ENCODE measurements around the gene ZBTB34.
A peak's percentile ranks its signal among the peaks of the same experiment; 100 is the strongest.
"Not testable (repeated sequence)": the region's sequence is repeated elsewhere in the genome, so short reads cannot be mapped to it uniquely, and the experiment has no call there.

The ZBTB34 gene, protein sequence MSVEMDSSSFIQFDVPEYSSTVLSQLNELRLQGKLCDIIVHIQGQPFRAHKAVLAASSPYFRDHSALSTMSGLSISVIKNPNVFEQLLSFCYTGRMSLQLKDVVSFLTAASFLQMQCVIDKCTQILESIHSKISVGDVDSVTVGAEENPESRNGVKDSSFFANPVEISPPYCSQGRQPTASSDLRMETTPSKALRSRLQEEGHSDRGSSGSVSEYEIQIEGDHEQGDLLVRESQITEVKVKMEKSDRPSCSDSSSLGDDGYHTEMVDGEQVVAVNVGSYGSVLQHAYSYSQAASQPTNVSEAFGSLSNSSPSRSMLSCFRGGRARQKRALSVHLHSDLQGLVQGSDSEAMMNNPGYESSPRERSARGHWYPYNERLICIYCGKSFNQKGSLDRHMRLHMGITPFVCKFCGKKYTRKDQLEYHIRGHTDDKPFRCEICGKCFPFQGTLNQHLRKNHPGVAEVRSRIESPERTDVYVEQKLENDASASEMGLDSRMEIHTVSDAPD

DNA sequence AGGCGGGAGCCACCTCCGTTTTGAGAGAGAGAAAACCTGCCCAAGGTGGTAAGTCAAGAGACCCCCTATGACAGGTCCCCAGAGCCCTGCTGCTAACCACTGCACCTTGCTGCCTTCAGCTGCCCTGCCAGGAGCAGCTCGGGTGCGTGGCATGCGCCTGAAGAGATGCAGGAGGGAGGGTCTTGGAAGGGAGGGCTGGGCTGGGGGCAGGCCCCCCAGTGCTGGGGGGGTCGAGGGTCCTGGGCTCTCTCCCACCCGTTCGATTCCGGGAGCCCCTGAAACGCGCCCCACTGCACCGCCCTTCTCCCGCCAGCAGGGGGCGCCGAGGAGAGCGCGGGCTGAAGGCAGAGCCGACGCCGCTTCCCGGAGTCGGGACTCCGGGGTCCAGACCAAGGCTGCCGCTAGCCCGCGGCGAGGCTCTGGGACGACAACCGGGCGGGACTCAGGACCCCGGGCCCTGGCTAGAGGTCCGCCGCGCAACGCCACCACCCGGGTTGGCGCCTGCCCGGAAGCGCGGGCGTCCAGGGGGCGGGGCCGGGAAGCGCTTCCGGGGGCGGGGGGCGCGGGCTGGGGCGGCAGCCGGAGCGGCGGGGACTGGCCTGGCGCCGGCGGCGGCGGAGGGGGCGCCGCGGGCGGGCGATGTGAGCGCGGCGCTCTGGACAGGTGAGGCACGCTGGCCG, at the start of gene ZBTB34:
Gene ZBTB34 (plus strand): TSS at position 563 of the 680 bp plus-strand sequence. CDS start 18,761 bp downstream, outside the sequence.
- peak; percentile 87 for DNase-seq (ENCODE audit: low spot score)
- TF ChIP-seq, protein P1, sequence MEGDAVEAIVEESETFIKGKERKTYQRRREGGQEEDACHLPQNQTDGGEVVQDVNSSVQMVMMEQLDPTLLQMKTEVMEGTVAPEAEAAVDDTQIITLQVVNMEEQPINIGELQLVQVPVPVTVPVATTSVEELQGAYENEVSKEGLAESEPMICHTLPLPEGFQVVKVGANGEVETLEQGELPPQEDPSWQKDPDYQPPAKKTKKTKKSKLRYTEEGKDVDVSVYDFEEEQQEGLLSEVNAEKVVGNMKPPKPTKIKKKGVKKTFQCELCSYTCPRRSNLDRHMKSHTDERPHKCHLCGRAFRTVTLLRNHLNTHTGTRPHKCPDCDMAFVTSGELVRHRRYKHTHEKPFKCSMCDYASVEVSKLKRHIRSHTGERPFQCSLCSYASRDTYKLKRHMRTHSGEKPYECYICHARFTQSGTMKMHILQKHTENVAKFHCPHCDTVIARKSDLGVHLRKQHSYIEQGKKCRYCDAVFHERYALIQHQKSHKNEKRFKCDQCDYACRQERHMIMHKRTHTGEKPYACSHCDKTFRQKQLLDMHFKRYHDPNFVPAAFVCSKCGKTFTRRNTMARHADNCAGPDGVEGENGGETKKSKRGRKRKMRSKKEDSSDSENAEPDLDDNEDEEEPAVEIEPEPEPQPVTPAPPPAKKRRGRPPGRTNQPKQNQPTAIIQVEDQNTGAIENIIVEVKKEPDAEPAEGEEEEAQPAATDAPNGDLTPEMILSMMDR (IDR thresholded peaks at IDR 0.05; ENCODE audit: extremely low read depth, insufficient read depth, missing control alignments) = peak; percentile 98
- in situ Hi-C loops (cut with MboI; ENCODE audit: low pct_unique_long_range_greater_than_20kb, low sequenced_read_pairs, unreplicated experiment) = no loop called here

DNA sequence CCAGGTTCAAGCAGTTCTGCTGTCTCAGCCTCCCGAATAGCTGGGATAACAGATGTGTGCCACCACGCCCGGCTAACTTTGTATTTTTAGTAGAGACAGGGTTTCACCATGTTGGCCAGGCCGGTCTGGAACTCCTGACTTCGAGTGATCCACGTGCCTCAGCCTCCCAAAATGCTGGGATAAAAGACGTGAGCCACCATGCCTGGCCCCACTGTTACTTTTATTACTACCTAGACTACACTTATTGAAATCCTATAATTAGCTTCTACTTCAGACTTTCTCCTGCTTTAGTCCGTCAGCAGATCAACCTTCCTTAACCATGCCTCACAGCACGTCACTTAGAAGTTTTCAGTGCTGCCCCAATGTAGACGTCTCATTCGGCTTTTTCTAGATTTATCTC, 47.4 kb upstream of the ZBTB34 start:
- TF ChIP-seq, protein P1 (IDR thresholded peaks at IDR 0.05; ENCODE audit: extremely low read depth, insufficient read depth, missing control alignments) = no peak
- DNase-seq (ENCODE audit: low spot score) = no peak
- in situ Hi-C loops (cut with MboI; ENCODE audit: low pct_unique_long_range_greater_than_20kb, low sequenced_read_pairs, unreplicated experiment) = no loop called here

DNA sequence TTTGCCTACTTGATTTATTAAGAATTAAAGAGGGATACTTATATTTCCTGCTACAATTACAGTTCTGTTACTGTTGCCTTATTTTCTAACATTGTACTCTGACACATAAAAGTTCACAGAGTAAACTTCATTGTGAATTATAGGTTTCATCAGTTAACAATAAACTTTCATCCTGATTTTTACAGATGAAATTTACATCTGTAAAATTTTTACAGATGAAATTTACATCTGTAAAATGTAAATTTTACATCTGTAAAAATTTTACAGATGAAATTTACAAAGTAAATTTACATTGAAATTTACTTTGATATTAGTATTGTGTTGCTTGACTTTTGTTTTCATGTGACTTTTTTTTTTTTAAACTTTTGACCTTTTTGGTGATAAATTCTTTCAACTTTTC, 46.3 kb upstream of the ZBTB34 start:
- in situ Hi-C loops (cut with MboI; ENCODE audit: low pct_unique_long_range_greater_than_20kb, low sequenced_read_pairs, unreplicated experiment) = no loop called here
- TF ChIP-seq, protein P1 (IDR thresholded peaks at IDR 0.05; ENCODE audit: extremely low read depth, insufficient read depth, missing control alignments) = no peak
- no peak for DNase-seq (ENCODE audit: low spot score)

DNA sequence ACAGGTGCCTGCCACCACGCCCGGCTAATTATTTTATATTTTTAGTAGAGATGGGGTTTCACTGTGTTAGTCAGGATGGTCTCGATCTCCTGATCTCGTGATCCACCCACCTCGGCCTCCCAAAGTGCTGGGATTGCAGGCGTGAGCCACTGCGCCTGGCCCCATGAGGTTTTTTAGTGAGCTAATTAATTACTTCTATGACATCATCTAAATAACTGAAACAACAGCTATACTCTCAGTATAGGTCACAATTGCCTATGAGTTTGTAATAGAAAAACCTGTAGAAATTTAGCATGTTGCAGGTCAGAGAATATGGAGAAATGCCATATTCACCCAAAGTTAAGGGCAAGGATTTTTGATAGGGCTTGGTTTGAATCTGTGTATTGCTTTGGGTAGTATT, 42.8 kb upstream of the ZBTB34 start:
- in situ Hi-C loops (cut with MboI; ENCODE audit: low pct_unique_long_range_greater_than_20kb, low sequenced_read_pairs, unreplicated experiment); DNase-seq (ENCODE audit: low spot score): not testable (repeated sequence)

DNA sequence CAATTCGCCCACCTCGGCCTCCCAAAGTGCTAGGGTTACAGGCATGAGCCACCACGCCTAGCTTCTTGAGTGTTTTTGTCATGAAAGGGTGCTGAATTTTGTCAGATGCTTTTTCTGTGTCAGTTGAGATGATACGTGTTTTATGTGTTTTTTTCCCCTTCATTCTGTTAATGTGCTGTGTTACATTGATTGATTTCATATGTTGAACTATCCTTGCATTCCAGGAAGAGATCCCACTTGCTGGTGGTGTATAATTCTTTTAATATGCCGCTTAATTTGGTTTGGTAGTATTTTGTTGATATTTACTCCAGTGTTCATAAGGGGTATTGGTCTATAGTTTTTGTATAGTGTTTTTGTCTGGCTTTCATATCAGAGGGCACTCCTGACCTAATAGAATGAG, 42.0 kb upstream of the ZBTB34 start:
- DNase-seq (ENCODE audit: low spot score) = no peak
- in situ Hi-C loops (cut with MboI; ENCODE audit: low pct_unique_long_range_greater_than_20kb, low sequenced_read_pairs, unreplicated experiment) = no loop called here
- TF ChIP-seq, protein P1 (IDR thresholded peaks at IDR 0.05; ENCODE audit: extremely low read depth, insufficient read depth, missing control alignments) = no peak

DNA sequence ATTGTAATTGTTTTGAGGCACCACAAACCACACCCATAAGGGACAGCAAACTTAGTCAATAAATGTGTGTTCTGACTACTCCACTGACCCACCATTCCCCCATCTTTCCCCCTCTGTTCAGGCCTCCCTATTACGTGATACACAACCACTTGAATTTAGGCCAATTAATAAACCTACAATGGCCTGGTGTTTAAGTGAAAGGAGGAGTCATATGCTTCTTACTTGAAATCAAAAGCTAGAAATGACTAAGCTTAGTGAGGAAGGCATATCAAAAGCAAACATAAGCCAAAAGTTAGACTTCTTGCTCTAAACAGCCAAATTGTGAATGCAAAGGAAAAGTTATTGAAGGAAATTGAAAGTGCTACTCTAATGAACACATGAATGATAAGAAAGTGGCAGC, 41.0 kb upstream of the ZBTB34 start:
- TF ChIP-seq, protein P1 (IDR thresholded peaks at IDR 0.05; ENCODE audit: extremely low read depth, insufficient read depth, missing control alignments) = no peak
- in situ Hi-C loops (cut with MboI; ENCODE audit: low pct_unique_long_range_greater_than_20kb, low sequenced_read_pairs, unreplicated experiment) = no loop called here
- no peak for DNase-seq (ENCODE audit: low spot score)

DNA sequence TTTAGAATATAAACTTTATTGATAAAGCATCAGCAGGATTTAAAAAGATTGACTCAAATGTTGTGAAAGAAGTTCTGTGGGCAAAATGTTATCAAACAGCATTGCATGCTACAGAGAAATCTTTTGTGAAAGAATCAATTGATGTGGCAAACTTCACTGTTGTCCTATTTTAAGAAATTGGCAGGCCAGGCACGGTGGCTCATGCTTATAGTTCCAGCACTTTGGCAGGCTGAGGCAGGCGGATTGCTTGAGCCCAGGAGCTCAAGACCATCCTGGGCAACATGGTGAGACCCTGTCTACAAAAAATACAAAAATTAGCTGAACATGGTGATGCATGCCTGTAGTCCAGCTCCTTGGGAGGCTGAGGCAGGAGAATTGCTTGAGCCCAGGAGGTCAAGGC, 38.2 kb upstream of the ZBTB34 start:
- TF ChIP-seq, protein P1 (IDR thresholded peaks at IDR 0.05; ENCODE audit: extremely low read depth, insufficient read depth, missing control alignments) = no peak
- no peak for DNase-seq (ENCODE audit: low spot score)
- in situ Hi-C loops (cut with MboI; ENCODE audit: low pct_unique_long_range_greater_than_20kb, low sequenced_read_pairs, unreplicated experiment) = no loop called here

Data from GM13977 (cell line).